Activated gamma-delta T cell treated with anti-CD3 and anti-CD28 coated beads, Interleukin-2, amount 50 U/mL, for 16 hours (primary cell): ENCODE data around the gene GJA5.

Source experiments
- DNase-seq: peaks from one replicate; pipeline ENCODE4 v3.0.0-alpha.2; 2020; ENCODE audit warnings: low read depth

Gene GJA5

GRCh38 chr1:147760481-147761260, at the start of gene GJA5:
Gene GJA5, minus strand, starts transcription at chr1:147760602. Its CDS starts 1,364 bp downstream, at chr1:147759238.
- DNase-seq = no peak

DNA sequence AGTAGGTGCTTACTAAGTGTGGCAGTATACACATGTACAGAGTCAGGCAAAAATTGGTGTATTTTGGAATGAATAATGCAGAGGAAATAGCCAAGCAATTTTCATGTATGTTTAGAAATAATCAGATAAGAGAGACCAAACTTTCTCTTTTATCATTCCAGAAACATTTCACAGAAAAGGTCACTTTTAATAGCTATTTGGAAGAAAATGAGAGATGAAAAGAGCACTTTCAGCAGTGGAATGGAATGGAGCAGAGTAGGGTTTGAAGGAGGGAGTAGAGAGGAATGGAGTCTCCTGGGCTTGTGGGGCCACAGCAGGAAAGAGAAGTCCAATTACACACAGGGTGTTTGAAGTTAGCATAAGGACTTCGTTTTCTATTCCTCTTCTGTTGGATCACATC, 48.8 kb upstream of the GJA5 start:
- no peak for DNase-seq

DNA sequence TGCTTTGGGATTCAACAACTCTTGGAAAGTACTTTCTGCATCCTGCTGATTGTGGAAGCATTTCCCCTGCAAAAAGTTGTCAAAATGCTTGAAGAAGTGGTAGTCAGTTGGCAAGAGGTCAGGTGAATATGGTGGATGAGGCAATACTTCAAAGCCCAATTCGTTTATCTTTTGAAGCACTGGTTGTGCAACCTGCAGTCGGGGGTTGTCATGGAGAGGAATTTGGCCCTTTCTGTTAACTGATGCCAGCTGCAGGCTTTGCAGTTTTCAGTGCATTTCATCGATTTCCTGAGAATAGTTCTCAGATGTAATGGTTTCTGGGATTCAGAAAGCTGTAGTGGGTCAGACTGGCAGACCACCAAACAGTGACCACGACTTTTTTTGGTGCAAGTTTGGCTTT, 47.6 kb upstream of the GJA5 start:
- DNase-seq = no peak

- DNase-seq = no peak
Observed at GRCh38 chr1:147807405-147807804, 47.0 kb upstream of the GJA5 start.

GRCh38 chr1:147804942-147805723, 44.7 kb upstream of the GJA5 start:
- DNase-seq = no peak

DNA sequence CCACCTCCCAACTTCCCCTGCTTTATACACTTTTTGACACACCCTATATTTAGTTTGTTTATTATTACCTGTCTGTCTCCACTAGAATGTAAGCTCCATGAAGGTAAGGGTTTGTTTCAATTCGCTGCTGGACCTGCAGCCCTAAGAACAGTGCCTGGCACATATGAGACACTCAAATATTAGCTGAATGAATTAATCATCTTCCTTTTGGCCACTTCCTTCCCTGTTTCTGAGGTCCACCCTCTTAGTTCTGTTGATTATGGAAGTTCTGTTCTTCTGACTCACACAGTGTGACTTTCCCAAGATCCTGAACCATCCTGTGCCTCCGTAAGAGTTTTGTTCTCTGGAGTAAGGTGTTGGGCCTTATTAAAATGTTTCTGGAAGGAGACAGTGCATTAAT, 40.4 kb upstream of the GJA5 start:
- DNase-seq = no peak

GRCh38 chr1:147798731-147799130, 38.3 kb upstream of the GJA5 start:
- DNase-seq = no peak

DNA sequence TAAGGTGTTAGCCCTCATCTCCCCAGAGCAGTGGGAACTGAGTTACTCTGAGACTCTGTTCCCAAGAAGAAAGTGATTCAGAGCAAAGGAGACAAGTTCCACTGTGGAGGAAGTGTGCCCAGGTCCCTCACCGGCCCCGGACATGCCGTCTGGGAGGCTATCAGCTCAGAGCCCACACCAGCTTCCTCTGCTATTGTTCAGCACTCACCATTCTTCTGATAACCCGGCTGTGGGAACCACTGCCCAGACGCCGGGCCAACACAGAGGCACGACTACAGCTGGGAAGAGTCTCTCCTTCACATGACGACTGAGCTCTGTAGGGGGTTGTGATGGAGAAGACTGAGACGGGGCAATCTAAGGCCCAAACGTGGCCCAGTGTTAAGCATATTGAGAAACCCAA, 34.2 kb upstream of the GJA5 start:
- DNase-seq = no peak

DNA sequence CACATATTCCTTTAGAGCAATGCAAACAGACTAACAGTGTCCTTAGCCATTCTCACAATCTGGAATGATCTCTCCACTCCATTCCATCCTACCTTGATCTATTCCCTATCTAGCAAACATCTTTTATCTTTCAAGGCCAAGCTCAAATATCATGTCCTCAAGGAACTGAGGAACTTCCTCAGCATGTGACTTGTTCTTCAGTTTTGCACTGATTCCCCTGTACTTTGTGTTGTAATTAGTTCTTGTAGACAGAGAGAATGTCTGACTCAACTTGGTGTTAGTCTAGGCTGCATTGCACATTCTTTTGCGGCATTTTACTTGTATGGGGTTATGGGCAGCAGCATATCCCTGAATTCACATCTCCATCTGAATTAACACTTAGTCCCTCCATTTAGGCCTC, 31.5 kb upstream of the GJA5 start:
- no peak for DNase-seq

GRCh38 chr1:147787765-147788164, 27.4 kb upstream of the GJA5 start:
- no peak for DNase-seq

DNA sequence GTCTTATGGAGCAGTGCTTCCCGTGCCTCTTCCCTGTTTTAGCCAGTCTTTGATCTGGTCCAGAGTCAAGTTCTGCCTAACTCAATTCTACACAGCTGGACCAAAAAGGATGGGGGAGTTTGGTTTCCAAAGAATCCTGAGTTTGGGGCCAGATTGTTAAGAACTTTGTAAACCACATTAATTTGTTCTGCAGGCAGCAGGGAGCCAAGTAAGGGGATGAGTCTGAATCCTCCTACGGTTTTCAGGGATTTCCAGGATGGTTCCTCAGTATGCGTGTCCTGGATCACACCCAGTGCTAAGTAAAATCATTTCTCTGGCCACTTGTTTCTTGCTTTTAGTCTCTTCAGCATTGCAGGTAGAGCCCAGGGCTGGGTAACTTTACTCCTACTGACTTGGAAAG, 26.1 kb upstream of the GJA5 start:
- no peak for DNase-seq

DNA sequence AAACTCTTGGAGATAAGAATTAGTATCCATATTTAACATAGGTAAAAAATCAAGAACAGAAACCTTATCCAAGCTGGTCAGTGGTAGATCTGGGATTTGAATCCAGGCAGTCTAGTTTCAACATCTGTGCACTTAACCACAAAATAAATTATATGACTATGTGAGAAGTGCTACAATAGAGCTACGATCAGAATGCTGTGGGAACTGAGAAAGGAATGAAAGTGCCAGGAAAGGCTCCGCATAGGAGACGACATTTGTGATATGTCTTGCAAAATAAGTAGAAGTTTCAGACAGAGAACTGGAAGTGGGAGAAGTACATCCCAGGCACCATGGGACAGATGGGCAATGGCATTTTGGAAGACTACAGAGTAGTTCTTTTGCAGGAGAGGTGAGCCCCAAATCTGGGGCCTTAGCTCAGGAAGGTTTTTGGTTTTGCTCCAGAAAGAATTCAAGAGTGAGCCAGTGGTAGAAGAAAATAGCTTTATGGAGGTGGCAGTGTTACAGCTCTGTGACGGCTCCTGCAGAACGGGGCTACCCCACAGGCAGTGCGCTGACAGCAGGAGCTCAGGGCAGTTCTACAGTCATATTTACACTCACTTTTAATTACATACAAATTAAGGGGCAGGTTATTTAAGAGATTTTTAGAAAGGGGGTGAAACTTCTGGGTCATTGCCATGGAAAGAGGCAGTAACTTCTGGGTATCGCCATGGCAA, 25.5 kb upstream of the GJA5 start:
- DNase-seq = no peak

DNA sequence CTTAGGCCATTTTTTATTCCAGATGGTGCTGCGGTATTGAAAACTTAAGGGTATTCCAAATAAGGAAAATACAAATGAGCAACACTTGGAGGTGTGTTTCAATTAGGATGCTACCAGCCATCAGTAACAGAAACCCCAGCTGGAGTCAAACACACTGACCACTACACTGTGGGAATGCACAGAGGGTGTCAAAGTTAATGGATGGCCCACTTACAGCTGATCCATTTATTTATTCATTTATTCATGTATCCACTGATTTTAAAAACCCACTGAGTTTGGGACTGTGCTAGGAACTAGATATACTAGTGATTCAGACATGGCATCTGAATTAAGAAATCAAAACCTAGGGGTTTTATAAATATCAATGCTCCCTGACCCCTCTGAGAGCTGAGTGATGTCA, 24.5 kb upstream of the GJA5 start:
- no peak for DNase-seq

DNA sequence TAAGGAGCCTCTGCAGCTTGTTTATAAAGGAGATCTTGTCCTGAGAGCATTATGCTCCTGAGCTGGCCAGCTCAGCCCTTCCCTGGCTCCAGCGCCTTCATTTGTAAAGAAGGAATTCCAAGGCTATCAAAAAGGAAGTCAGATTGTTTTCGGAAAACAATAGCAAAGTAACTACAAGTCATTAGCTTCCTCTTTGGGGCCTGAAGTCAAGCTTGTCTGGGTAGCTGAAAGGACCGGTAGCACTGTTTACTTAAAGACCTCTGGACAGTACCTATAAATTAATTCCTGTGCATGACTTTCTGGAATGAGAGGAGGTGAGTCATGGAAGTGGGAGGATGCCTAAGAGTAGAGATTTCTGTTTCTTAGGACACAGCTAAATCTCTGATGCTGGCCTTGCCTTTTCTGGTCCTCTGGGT, 20.7 kb upstream of the GJA5 start:
- DNase-seq = no peak

DNA sequence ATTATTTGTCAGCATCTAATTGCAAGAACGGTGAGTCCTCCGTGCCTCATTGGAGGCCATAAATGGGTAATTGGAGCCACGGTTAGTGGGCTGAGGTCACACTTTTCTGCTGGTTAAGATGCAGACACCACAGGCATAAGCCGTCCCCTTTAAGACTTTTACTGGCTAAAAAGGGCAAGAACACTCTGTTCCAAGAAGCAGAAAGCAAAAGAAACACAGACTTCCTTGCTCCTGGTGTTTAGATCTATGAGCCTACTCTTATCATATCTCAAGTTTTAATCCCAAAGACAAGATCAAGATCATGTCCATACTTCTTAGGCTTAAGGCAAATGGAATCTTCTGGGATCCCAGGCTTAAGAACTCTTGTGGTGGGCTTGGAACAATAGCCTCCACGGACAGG, 17.3 kb upstream of the GJA5 start:
- no peak for DNase-seq

- no peak for DNase-seq
Observed at GRCh38 chr1:147773215-147773715, 12.9 kb upstream of the GJA5 start.

DNA sequence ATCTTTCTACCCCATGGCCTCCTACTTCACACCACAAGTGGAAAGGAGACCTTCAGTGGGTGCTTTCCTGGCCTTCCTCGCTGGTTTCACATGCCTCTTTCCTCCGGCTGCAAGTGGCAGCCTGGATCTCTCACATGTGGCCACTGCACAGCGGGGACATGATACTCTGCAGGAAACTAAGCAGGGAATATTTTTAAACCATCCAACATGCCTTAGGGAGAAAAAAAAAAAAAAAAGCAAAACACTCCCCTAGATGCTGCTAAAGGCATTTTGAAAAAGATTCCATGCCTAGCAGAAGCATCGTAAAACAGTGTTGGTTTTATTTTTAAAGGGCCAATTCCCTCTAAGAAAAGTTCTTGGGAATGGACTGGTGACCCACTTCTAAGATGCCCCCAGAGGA, 12.2 kb upstream of the GJA5 start:
- DNase-seq = no peak

- DNase-seq = no peak
Observed at GRCh38 chr1:147771226-147772125, 11.1 kb upstream of the GJA5 start.

- DNase-seq = no peak
Observed at GRCh38 chr1:147769106-147769505, 8.7 kb upstream of the GJA5 start.

GRCh38 chr1:147768582-147768981, 8.2 kb upstream of the GJA5 start:
- no peak for DNase-seq

DNA sequence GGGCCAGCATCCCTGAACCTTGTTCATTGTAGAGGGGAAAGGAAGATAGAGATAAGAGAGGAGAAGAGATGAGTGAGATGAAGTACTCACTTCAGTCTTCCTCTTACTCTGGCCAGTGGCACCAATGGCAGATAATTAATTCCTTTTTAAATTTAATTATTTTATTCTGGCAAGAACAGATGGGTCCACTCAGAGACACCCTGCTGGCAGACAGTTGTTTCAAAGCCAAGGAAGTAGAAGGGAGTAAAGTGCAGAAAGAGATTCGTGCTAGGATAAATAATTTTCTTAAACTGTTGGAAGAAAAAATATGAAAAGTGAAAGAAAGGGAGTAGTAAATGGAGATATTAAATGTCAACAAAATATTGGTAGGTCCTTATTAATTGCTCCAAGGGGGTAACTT, 7.7 kb upstream of the GJA5 start:
- no peak for DNase-seq
